ENCODE measurements around the gene EXOSC7.

The EXOSC7 gene

GRCh38 chr3:45056608-45057301 lies 80.7 kb downstream of the EXOSC7 start:
- peak in 1 of 2 donors; percentile 41 for DNase-seq

GRCh38 chr3:45057557-45057956 lies 81.5 kb downstream of the EXOSC7 start:
- no peak for DNase-seq

DNA sequence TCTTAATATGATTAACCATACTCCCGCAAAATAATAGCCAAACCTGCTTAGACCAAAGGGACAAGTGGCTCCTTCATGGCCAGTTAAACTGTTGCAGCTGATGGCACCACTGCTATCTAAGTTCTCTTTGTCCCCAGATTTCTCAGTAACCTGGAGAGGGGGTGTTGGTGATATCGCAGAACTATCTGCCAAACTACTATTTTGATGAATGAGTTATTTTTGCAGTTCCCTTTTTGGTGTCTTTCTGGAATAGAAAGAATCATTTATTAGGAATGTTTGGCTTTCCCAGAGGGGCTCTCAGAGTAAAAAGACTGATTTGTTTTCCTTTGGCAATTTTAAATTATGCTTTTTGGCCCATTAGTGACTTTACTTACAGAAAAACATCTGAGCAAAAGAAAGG lies 83.1 kb downstream of the EXOSC7 start:
- no peak for DNase-seq

- no peak for DNase-seq
These were observed 84.3 kb downstream of the EXOSC7 start for GRCh38 chr3:45060165-45060892.

All from inflammatory macrophage (primary cell).